ENCODE measurements around the gene VTCN1.

GRCh38 chr1:117105722-117106121 is 105.0 kb downstream of the VTCN1 start:
- TF ChIP-seq CTCF (IDR thresholded peaks at IDR 0.05) = no peak
- TF ChIP-seq POLR2A (IDR thresholded peaks at IDR 0.05) = no peak
- no peak for TF ChIP-seq EP300 (IDR thresholded peaks at IDR 0.05)

Data from ovary (tissue), 3 donors.